Measurements from ENCODE around the gene TTC23.

The TTC23 gene

DNA sequence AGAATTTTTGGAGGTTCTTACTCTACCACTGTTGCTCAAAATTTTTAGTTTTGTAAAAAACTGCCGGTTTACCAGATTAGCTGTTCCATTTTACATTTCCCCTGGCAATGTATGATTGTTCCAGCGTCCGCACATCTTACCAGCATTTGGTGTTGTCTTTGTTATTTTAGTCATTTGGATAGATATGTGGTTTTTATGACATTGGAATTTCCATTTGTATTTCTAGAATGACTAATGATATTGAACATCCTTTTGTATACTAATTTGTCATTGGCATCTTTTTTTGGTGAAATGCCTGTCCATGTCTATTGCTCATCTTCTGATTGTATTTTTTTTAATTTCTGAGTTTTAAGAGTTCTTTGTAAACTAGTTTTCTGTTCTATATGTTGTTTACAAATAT, 30.4 kb upstream of the TTC23 start:
- Histone ChIP-seq H2AFZ (ENCODE audit: low read length) (no peak overlapping the region), H3K4me3 (ENCODE audit: low read length) (no peak overlapping the region), H4K20me1 (ENCODE audit: insufficient read depth, low read length) (no peaks in the 10 kb centered on the region), H3K79me2 (ENCODE audit: low read length) (no peaks in the 10 kb centered on the region), H3K9me2 (replicated peaks; ENCODE audit: insufficient read depth, low read length) (no peaks in the 10 kb centered on the region), H3K27me3 (replicated peaks; ENCODE audit: insufficient read depth, low read length) (no peaks in the 10 kb centered on the region), H3K9ac (ENCODE audit: low read length) (no peak overlapping the region), H3K4me1 (ENCODE audit: low read length) (0 out of 2 replicates have a peak, but pooled peaks cover 19% of the 10 kb centered on the region), H3F3A (ENCODE audit: insufficient read depth, low read length) (no peaks in the 10 kb centered on the region; the same call in 1 of the 2 replicates), H3K4me2 (ENCODE audit: low read depth, low read length) (no peak overlapping the region), H3K36me3 (replicated peaks; ENCODE audit: insufficient read depth, low read length) (no peaks in the 10 kb centered on the region), H3K27ac (ENCODE audit: low read length) (no peak overlapping the region), H3K9me3 (replicated peaks; ENCODE audit: insufficient read depth, low read length) (no peaks in the 10 kb centered on the region)
- no peak for TF ChIP-seq EZH2 (optimal IDR thresholded peaks at IDR 0.05; ENCODE audit: low read depth, low read length)
- TF ChIP-seq, protein P1, sequence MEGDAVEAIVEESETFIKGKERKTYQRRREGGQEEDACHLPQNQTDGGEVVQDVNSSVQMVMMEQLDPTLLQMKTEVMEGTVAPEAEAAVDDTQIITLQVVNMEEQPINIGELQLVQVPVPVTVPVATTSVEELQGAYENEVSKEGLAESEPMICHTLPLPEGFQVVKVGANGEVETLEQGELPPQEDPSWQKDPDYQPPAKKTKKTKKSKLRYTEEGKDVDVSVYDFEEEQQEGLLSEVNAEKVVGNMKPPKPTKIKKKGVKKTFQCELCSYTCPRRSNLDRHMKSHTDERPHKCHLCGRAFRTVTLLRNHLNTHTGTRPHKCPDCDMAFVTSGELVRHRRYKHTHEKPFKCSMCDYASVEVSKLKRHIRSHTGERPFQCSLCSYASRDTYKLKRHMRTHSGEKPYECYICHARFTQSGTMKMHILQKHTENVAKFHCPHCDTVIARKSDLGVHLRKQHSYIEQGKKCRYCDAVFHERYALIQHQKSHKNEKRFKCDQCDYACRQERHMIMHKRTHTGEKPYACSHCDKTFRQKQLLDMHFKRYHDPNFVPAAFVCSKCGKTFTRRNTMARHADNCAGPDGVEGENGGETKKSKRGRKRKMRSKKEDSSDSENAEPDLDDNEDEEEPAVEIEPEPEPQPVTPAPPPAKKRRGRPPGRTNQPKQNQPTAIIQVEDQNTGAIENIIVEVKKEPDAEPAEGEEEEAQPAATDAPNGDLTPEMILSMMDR (IDR thresholded peaks at IDR 0.05; ENCODE audit: low read length), result no peak
- no peak for TF ChIP-seq EZH2phosphoT487 (IDR thresholded peaks at IDR 0.05; ENCODE audit: low read length)
- DNase-seq, result no peak

DNA sequence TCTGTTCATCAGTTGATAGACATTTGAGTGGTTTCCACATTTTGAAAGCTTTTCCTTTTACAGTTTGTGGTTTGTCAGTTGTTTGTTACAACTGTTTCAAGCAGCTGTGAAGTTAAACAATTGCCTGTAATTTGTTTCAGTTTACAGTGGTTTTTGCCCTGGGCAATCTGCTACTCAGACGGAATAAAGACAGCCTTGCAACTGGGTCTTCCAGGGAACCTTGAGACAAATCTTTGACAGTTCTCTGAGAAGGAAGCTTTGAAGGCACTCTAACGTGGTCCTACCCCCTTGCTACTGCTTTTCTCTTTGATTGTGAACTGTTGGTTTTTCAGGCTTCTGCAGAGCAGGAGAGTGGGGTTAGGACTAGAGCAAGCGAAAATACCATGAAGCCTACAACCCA, 29.9 kb upstream of the TTC23 start:
- Histone ChIP-seq H3K9me2 (replicated peaks; ENCODE audit: insufficient read depth, low read length) (no peaks in the 10 kb centered on the region), H3K9me3 (replicated peaks; ENCODE audit: insufficient read depth, low read length) (no peaks in the 10 kb centered on the region), H3F3A (ENCODE audit: insufficient read depth, low read length) (no peaks in the 10 kb centered on the region; the same call in 1 of the 2 replicates), H4K20me1 (ENCODE audit: insufficient read depth, low read length) (no peaks in the 10 kb centered on the region), H3K4me2 (ENCODE audit: low read depth, low read length) (peak overlapping the region; percentile 19; the same call in 1 of the 2 replicates), H3K36me3 (replicated peaks; ENCODE audit: insufficient read depth, low read length) (no peaks in the 10 kb centered on the region), H3K9ac (ENCODE audit: low read length) (no peak overlapping the region), H3K79me2 (ENCODE audit: low read length) (no peaks in the 10 kb centered on the region), H3K4me1 (ENCODE audit: low read length) (0 out of 2 replicates have a peak, but pooled peaks cover 19% of the 10 kb centered on the region), H3K4me3 (ENCODE audit: low read length) (no peak overlapping the region), H3K27ac (ENCODE audit: low read length) (no peak overlapping the region), H2AFZ (ENCODE audit: low read length) (no peak overlapping the region), H3K27me3 (replicated peaks; ENCODE audit: insufficient read depth, low read length) (no peaks in the 10 kb centered on the region)
- TF ChIP-seq EZH2phosphoT487 (IDR thresholded peaks at IDR 0.05; ENCODE audit: low read length), result no peak
- TF ChIP-seq, protein P1 (IDR thresholded peaks at IDR 0.05; ENCODE audit: low read length), result no peak
- peak; percentile 40 for DNase-seq

DNA sequence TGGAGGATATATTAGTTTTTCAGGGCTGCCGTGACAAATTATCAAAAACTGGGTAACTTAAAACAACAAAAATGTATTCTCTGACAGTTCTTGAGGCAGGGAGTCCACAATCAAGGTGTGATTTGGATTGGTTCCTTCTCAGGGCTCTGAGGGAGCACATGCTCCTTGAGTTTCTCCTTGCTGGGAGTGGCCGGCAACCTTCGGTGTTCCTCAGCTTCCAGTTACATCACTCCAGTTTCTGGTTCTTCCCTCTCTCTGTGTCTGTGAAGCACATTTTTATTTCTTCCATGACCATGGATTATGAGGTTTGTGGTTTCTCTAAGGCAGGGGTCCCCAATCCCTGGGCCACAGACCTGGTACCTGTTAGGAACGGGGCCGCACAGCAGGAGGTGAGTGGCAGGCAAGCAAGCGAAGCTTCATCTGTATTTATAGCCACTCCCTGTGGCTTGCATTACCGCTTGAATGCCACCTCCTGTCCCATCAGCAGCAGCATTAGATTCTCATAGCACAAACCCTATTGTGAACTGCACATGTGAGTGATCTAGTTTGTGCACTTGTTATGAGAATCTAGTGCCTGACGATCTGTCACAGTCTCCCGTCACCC, 26.2 kb upstream of the TTC23 start:
- H3K79me2 ChIP-seq (ENCODE audit: low read length), result no peaks in the 10 kb centered on the region
- H3K9me3 ChIP-seq (replicated peaks; ENCODE audit: insufficient read depth, low read length), result no peaks in the 10 kb centered on the region
- H2AFZ ChIP-seq (ENCODE audit: low read length), result no peak overlapping the region
- H3K27me3 ChIP-seq (replicated peaks; ENCODE audit: insufficient read depth, low read length), result no peaks in the 10 kb centered on the region
- no peak overlapping the region for H3K4me3 ChIP-seq (ENCODE audit: low read length)
- no peak overlapping the region for H3K4me2 ChIP-seq (ENCODE audit: low read depth, low read length)
- H3K9me2 ChIP-seq (replicated peaks; ENCODE audit: insufficient read depth, low read length), result no peaks in the 10 kb centered on the region
- no peak overlapping the region for H3K27ac ChIP-seq (ENCODE audit: low read length)
- TF ChIP-seq EZH2 (optimal IDR thresholded peaks at IDR 0.05; ENCODE audit: low read depth, low read length) (no peak), EZH2phosphoT487 (IDR thresholded peaks at IDR 0.05; ENCODE audit: low read length) (no peak)
- TF ChIP-seq, protein P1 (IDR thresholded peaks at IDR 0.05; ENCODE audit: low read length), result no peak
- no peaks in the 10 kb centered on the region for H3K36me3 ChIP-seq (replicated peaks; ENCODE audit: insufficient read depth, low read length)
- no peak overlapping the region for H3K9ac ChIP-seq (ENCODE audit: low read length)
- H3K4me1 ChIP-seq (ENCODE audit: low read length), result 0 out of 2 replicates have a peak, but pooled peaks cover 13% of the 10 kb centered on the region
- H4K20me1 ChIP-seq (ENCODE audit: insufficient read depth, low read length), result no peaks in the 10 kb centered on the region
- no peaks in the 10 kb centered on the region; the same call in 1 of the 2 replicates for H3F3A ChIP-seq (ENCODE audit: insufficient read depth, low read length)
- DNase-seq, result no peak

All from MM.1S (cell line).